KMS-11 (cell line): Measurements from ENCODE around the gene DMBT1.

Experiments
- H2AFZ ChIP-seq: fragments of 200-600 bp; sonication (generic); 2 replicates; pipeline ENCODE4 v1.6.1; 2016; ENCODE audit warnings: antibody characterized with exemption, mixed run types, low read depth
- H3K27ac ChIP-seq: fragments of 200-600 bp; sonication (generic); 2 replicates; pipeline ENCODE4 v1.6.1; 2016; ENCODE audit warnings: mild to moderate bottlenecking, mixed run types
- H3K27me3 ChIP-seq: fragments of 200-600 bp; sonication (generic); 2 replicates; pipeline ENCODE4 v1.6.1; 2017; ENCODE audit warnings: mild to moderate bottlenecking, low read depth, mixed run types, moderate library complexity; ENCODE audit not compliant: insufficient read depth
- H3K36me3 ChIP-seq: fragments of 200-600 bp; sonication (generic); 2 replicates; pipeline ENCODE4 v1.6.1; 2017; ENCODE audit warnings: mild to moderate bottlenecking, mixed run types; ENCODE audit not compliant: insufficient read depth
- H3K4me1 ChIP-seq: fragments of 200-600 bp; sonication (generic); 2 replicates; pipeline ENCODE4 v1.6.1; 2016; ENCODE audit warnings: mild to moderate bottlenecking, low read depth, mixed run types; ENCODE audit not compliant: poor library complexity, severe bottlenecking
- H3K4me2 ChIP-seq: fragments of 200-600 bp; sonication (generic); 2 replicates; pipeline ENCODE4 v1.7.0; 2016; ENCODE audit warnings: mild to moderate bottlenecking, mixed run types
- H3K4me3 ChIP-seq: fragments of 200-600 bp; sonication (generic); IDR thresholded peaks from 2 replicates; pipeline ENCODE4 v1.6.1; 2017; ENCODE audit warnings: low read depth, low read length, mixed read lengths; ENCODE audit not compliant: insufficient read depth
- H3K79me2 ChIP-seq: fragments of 200-600 bp; sonication (generic); 2 replicates; pipeline ENCODE4 v1.6.1; 2016; ENCODE audit warnings: low read depth, mixed run types; ENCODE audit not compliant: insufficient read depth
- H3K9ac ChIP-seq: fragments of 200-600 bp; sonication (generic); 2 replicates; pipeline ENCODE4 v1.6.1; 2016; ENCODE audit warnings: mild to moderate bottlenecking, mixed run types
- H4K20me1 ChIP-seq: fragments of 200-600 bp; sonication (generic); 2 replicates; pipeline ENCODE4 v1.6.1; 2016; ENCODE audit warnings: mild to moderate bottlenecking, mixed run types; ENCODE audit not compliant: insufficient read depth
- TF ChIP-seq, protein P1 (sequence below): fragments of 200-600 bp; sonication (generic); conservative IDR thresholded peaks from 2 replicates; pipeline ENCODE4 v1.6.1; 2017; ENCODE audit warnings: low read depth, mild to moderate bottlenecking, antibody characterized with exemption, low read length, moderate library complexity, mixed read lengths

Gene DMBT1

DNA sequence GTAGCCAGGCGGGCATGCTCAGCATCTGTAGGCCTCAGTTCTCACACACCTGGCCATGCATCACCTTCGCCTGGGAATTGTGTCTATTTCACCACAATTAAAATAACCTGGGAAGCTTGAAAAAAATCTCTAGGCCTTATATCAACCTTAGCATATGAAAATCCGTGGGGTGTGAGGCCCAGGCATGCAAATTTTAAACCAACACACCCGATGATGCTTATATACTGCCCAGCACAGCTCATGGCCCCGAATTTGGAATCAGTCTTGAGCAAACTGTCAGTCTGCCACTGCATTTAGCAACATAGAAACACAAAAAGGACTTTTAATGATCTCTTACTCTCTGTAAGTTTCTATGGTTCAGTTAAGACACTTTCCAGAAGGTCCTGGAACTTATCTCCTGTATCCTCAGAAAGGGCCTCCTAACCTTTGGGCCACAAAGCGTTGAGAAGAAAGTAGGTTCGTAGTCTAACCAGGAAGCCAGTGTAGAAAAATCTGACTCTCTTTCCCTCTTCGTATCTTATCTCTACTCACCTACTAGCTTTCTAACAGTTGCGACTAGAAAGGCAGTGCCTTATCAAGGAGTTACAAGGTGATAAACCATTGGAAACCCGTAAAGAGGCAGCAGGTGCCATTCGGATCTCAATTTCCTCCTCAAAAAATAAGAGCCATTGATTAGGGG is 12.0 kb upstream of the DMBT1 start:
- Histone ChIP-seq H3K79me2 (no peaks in the 10 kb centered on the region), H3K4me3 (no peak overlapping the region), H3K36me3 (no peaks in the 10 kb centered on the region), H3K4me2 (no peak overlapping the region), H3K27ac (no peak overlapping the region), H3K9ac (no peak overlapping the region), H3K27me3 (no peaks in the 10 kb centered on the region), H2AFZ (no peak overlapping the region), H3K4me1 (no peaks in the 10 kb centered on the region), H4K20me1 (no peaks in the 10 kb centered on the region)
- TF ChIP-seq, protein P1, sequence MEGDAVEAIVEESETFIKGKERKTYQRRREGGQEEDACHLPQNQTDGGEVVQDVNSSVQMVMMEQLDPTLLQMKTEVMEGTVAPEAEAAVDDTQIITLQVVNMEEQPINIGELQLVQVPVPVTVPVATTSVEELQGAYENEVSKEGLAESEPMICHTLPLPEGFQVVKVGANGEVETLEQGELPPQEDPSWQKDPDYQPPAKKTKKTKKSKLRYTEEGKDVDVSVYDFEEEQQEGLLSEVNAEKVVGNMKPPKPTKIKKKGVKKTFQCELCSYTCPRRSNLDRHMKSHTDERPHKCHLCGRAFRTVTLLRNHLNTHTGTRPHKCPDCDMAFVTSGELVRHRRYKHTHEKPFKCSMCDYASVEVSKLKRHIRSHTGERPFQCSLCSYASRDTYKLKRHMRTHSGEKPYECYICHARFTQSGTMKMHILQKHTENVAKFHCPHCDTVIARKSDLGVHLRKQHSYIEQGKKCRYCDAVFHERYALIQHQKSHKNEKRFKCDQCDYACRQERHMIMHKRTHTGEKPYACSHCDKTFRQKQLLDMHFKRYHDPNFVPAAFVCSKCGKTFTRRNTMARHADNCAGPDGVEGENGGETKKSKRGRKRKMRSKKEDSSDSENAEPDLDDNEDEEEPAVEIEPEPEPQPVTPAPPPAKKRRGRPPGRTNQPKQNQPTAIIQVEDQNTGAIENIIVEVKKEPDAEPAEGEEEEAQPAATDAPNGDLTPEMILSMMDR: no peak

DNA sequence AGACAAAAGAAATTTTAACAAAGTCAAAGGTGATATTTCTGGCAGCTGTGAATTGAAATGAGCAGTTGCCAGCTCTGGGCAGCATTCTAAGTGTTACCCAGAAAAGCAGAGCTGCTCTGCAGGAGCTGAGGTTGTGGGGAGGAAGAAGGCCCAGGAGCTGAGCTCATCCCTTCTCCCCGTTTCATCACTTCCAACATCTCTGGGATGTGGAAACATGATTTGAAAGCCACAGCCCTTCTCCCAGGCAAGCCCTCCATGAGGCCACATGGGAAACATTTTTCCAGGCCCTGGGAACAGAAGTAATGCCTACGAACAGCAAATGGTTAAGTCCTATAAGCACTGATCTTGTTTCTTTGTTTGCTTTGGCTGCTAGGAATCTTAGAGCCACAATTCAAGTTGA is 10.9 kb upstream of the DMBT1 start:
- H3K9ac ChIP-seq: no peak overlapping the region
- H3K27ac ChIP-seq: no peak overlapping the region
- no peak overlapping the region for H3K4me2 ChIP-seq
- no peak overlapping the region for H2AFZ ChIP-seq
- H3K4me1 ChIP-seq: no peaks in the 10 kb centered on the region
- H3K79me2 ChIP-seq: no peaks in the 10 kb centered on the region
- TF ChIP-seq, protein P1: no peak
- no peaks in the 10 kb centered on the region for H3K27me3 ChIP-seq
- H4K20me1 ChIP-seq: no peaks in the 10 kb centered on the region
- H3K36me3 ChIP-seq: no peaks in the 10 kb centered on the region
- H3K4me3 ChIP-seq: no peak overlapping the region

DNA sequence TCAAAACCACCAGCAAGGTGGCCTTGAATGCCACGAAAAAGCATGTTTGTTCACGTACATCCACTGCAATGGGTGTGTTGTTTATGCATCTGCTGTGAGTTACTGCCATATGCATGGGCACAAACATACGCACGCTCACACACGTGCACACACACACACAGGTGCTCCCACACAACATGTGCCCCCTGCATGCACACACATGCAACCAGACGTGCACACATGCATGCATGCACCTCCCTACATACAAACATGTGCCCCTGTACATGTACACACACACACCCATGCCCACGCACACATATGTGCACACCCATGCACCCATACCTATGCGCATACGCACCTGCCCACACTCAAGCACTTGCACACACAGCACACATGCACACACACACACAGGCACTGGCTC is 10.1 kb upstream of the DMBT1 start:
- H3K4me3 ChIP-seq: no peak overlapping the region
- no peaks in the 10 kb centered on the region for H3K79me2 ChIP-seq
- H3K4me2 ChIP-seq: no peak overlapping the region
- TF ChIP-seq, protein P1: no peak
- no peak overlapping the region for H2AFZ ChIP-seq
- H3K36me3 ChIP-seq: no peaks in the 10 kb centered on the region
- H3K27me3 ChIP-seq: no peaks in the 10 kb centered on the region
- H3K27ac ChIP-seq: no peak overlapping the region
- no peaks in the 10 kb centered on the region for H4K20me1 ChIP-seq
- H3K9ac ChIP-seq: no peak overlapping the region
- no peaks in the 10 kb centered on the region for H3K4me1 ChIP-seq

DNA sequence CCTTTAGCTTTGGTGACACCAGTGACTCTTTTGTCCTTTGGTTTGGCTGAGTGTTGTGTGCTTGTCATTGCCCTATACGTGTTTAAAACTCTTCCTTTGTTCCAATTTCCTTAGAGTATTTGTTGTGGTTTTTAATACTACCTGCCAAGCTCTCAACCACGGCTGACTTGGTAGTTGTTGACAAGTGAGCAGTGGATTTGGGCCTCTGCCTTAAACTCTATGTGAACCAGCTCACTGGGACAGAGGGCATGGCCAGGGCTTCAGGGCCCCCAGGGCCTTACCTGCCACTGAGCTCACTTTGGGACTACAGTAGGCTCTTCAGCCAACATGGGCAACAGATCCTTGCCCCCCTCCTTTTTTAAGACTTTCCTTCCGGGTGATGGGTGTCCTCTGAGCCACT is 9.6 kb upstream of the DMBT1 start:
- Histone ChIP-seq H3K9ac (no peak overlapping the region), H4K20me1 (no peaks in the 10 kb centered on the region), H3K4me1 (no peaks in the 10 kb centered on the region), H3K4me2 (no peak overlapping the region), H3K36me3 (no peaks in the 10 kb centered on the region), H3K27ac (no peak overlapping the region), H3K4me3 (no peak overlapping the region), H3K27me3 (no peaks in the 10 kb centered on the region), H3K79me2 (no peaks in the 10 kb centered on the region), H2AFZ (no peak overlapping the region)
- TF ChIP-seq, protein P1: no peak
